Peyer's patch (tissue), 4 donors: ENCODE measurements around the gene MOSMO. TPM values are rescaled to one million over a fixed set of nuclear protein-coding genes. Genes with fewer than 3 reads are reported as not detected.
"Not testable (repeated sequence)": the region's sequence is repeated elsewhere in the genome, so short reads cannot be mapped to it uniquely, and the experiment has no call there.

Source experiments
- DNase-seq, 3 donors: peaks; one replicate each; pipeline ENCODE4 v3.0.0-alpha.2; 2017 to 2019
- H3K27ac ChIP-seq, 4 donors: fragments of 200-600 bp; sonication (generic); one replicate each; pipeline ENCODE4 v1.5.1; 2016 to 2019
- H3K27me3 ChIP-seq, 2 donors: fragments of 200-600 bp; sonication (generic); one replicate each; pipeline ENCODE4 v1.5.1; 2019
- H3K36me3 ChIP-seq, 3 donors: fragments of 200-600 bp; sonication (generic); one replicate each; pipeline ENCODE4 v1.5.1; 2016 to 2019
- H3K4me1 ChIP-seq, 4 donors: fragments of 200-600 bp; sonication (generic); one replicate each; pipeline ENCODE4 v1.5.1; 2016 to 2019
- H3K4me3 ChIP-seq, 4 donors: fragments of 200-600 bp; sonication (generic); 1 replicate in 3 of 4; 2 replicates in 1 of 4; pipeline ENCODE4 v1.5.1; 2016 to 2019; ENCODE audit warnings: mild to moderate bottlenecking in 1 of 4
- H3K9me3 ChIP-seq, 4 donors: fragments of 200-600 bp; sonication (generic); one replicate each; pipeline ENCODE4 v1.5.1; 2016 to 2019; ENCODE audit warnings: mild to moderate bottlenecking in 1 of 4
- CTCF ChIP-seq, 6 experiments: fragments of 450-650 bp in 4 of 6; fragments of 200-600 bp in 2 of 6; sonication (generic) in 1 of 6; IDR thresholded peaks; one replicate each; pipeline ENCODE4 v1.5.1; 2017 to 2019; ENCODE audit warnings: antibody characterized with exemption in 6 of 6, mild to moderate bottlenecking in 3 of 6, moderate library complexity in 1 of 6
- POLR2A ChIP-seq, 2 donors: fragments of 450-650 bp; IDR thresholded peaks; one replicate each; pipeline ENCODE4 v1.5.1; 2017; ENCODE audit warnings: antibody characterized with exemption in 2 of 2, mild to moderate bottlenecking in 2 of 2, moderate library complexity in 2 of 2
- total RNA-seq, 4 donors: library from RNA; depleted of rRNA; stranded (reverse); fragments of >200 nt; gene quantifications; one replicate each; pipeline ENCODE4 v1.1.0, GENCODE V29; 2016

The MOSMO gene
- total RNA-seq, 4 donors from 2014 or later = 9.9 to 28.0 (median 13.4) TPM

- no peaks in the 10 kb centered on the region for H3K9me3 ChIP-seq
- no peaks in the 10 kb centered on the region for H3K36me3 ChIP-seq
- no peak overlapping the region for H3K27ac ChIP-seq
- no peak for TF ChIP-seq POLR2A (IDR thresholded peaks at IDR 0.05)
- no peak for TF ChIP-seq CTCF (IDR thresholded peaks at IDR 0.05)
- peaks cover 0 to 10% (median 0%) of the 10 kb centered on the region in 4 donors for H3K4me1 ChIP-seq
- H3K27me3 ChIP-seq = no peaks in the 10 kb centered on the region
- no peak for DNase-seq
- H3K4me3 ChIP-seq = no peak overlapping the region
Observed at GRCh38 chr16:22029632-22030031, 21.7 kb downstream of the MOSMO start.

- Histone ChIP-seq H3K27me3 (no peaks in the 10 kb centered on the region), H3K4me3 (no peak overlapping the region), H3K27ac (no peak overlapping the region), H3K4me1 (peaks cover 0 to 10% (median 0%) of the 10 kb centered on the region in 4 donors), H3K36me3 (no peaks in the 10 kb centered on the region), H3K9me3 (no peaks in the 10 kb centered on the region)
- no peak for DNase-seq
- TF ChIP-seq POLR2A (IDR thresholded peaks at IDR 0.05) (no peak), CTCF (IDR thresholded peaks at IDR 0.05) (no peak)
Observed at GRCh38 chr16:22030087-22030812, 22.3 kb downstream of the MOSMO start.

- no peak for DNase-seq
- TF ChIP-seq CTCF (IDR thresholded peaks at IDR 0.05) = no peak
- TF ChIP-seq POLR2A (IDR thresholded peaks at IDR 0.05) = no peak
- H3K27me3 ChIP-seq = no peaks in the 10 kb centered on the region
- H3K4me3 ChIP-seq = no peak overlapping the region
- no peaks in the 10 kb centered on the region for H3K36me3 ChIP-seq
- H3K4me1 ChIP-seq = peaks cover 0 to 10% (median 0%) of the 10 kb centered on the region in 4 donors
- no peak overlapping the region for H3K27ac ChIP-seq
- no peaks in the 10 kb centered on the region for H3K9me3 ChIP-seq
Observed at GRCh38 chr16:22031483-22032083, 23.7 kb downstream of the MOSMO start.

- Histone ChIP-seq H3K4me1 (peaks cover 0 to 4% (median 0%) of the 10 kb centered on the region in 4 donors), H3K27me3 (no peaks in the 10 kb centered on the region), H3K4me3 (no peak overlapping the region), H3K27ac (no peak overlapping the region), H3K36me3 (no peaks in the 10 kb centered on the region), H3K9me3 (no peaks in the 10 kb centered on the region)
- no peak for DNase-seq
- no peak for TF ChIP-seq CTCF (IDR thresholded peaks at IDR 0.05)
- TF ChIP-seq POLR2A (IDR thresholded peaks at IDR 0.05) = no peak
Observed at GRCh38 chr16:22034503-22034902, 26.6 kb downstream of the MOSMO start.

- TF ChIP-seq CTCF (IDR thresholded peaks at IDR 0.05) = no peak
- no peaks in the 10 kb centered on the region for H3K9me3 ChIP-seq
- no peaks in the 10 kb centered on the region for H3K36me3 ChIP-seq
- DNase-seq = no peak
- H3K27me3 ChIP-seq = no peaks in the 10 kb centered on the region
- H3K4me3 ChIP-seq = no peak overlapping the region
- H3K4me1 ChIP-seq = no peaks in the 10 kb centered on the region
- H3K27ac ChIP-seq = no peak overlapping the region
Observed at GRCh38 chr16:22035153-22035552, 27.2 kb downstream of the MOSMO start.

- H3K4me1 ChIP-seq, DNase-seq, H3K27me3 ChIP-seq, H3K27ac ChIP-seq, H3K4me3 ChIP-seq, H3K9me3 ChIP-seq, H3K36me3 ChIP-seq: not testable (repeated sequence)
Observed at GRCh38 chr16:22043882-22044281, 36.0 kb downstream of the MOSMO start.

GRCh38 chr16:22045888-22046287, 38.0 kb downstream of the MOSMO start:
- not testable (repeated sequence) for H3K4me1 ChIP-seq, H3K4me3 ChIP-seq, H3K9me3 ChIP-seq, H3K36me3 ChIP-seq, DNase-seq, H3K27me3 ChIP-seq, H3K27ac ChIP-seq
